H1 (cell line): Measurements from ENCODE around the gene SPR. TPM values are rescaled to one million over a fixed set of nuclear protein-coding genes. Genes with fewer than 3 reads are reported as not detected.

ENCODE experiments used
- CTCF ChIA-PET: fragments of 300-600 bp; sonication (Branson Sonifier 250); formaldehyde crosslinking; loops from one replicate; lab custom pipeline; 2021; ENCODE audit not compliant: partially characterized antibody; lab: Charles Lee
- POLR2A ChIA-PET: fragments of 300-600 bp; sonication (Branson Sonifier 250); formaldehyde crosslinking; loops from one replicate; lab custom pipeline; 2021; ENCODE audit warnings: inconsistent platforms; ENCODE audit not compliant: partially characterized antibody; lab: Charles Lee
- DNase-seq, 2 experiments: peaks; one replicate each; pipeline versions ENCODE4 v3.0.0 to v3.0.0-alpha.2; 2010 to 2022; ENCODE audit warnings: low spot score in 2 of 2, low read depth in 1 of 2, mixed read lengths in 1 of 2
- FAIRE-seq: peaks from 2 replicates; lab custom pipeline; 2011; peaks lifted over from hg19 to GRCh38; lab: Jason Lieb, UNC
- H2AFZ ChIP-seq: 2 replicates; pipeline ENCODE4 v1.8.1; 2012; ENCODE audit warnings: low read length, inconsistent platforms
- H2AK5ac ChIP-seq: 2 replicates; pipeline ENCODE4 v1.6.1; 2013; ENCODE audit warnings: low read depth, low read length
- H2BK120ac ChIP-seq: replicated peaks from 2 replicates; pipeline ENCODE3; 2013; ENCODE audit warnings: low read depth, low read length, inconsistent platforms
- H2BK12ac ChIP-seq: 2 replicates; pipeline ENCODE4 v1.6.1; 2013; ENCODE audit warnings: low read depth, low read length
- H2BK15ac ChIP-seq: 2 replicates; pipeline ENCODE4 v1.6.1; 2013; ENCODE audit warnings: low read length
- H2BK20ac ChIP-seq: 2 replicates; pipeline ENCODE4 v1.6.1; 2013; ENCODE audit warnings: low read length
- H2BK5ac ChIP-seq: 2 replicates; pipeline ENCODE4 v1.6.1; 2013; ENCODE audit warnings: low read depth, low read length
- H3K14ac ChIP-seq: 2 replicates; pipeline ENCODE4 v1.6.1; 2013; ENCODE audit warnings: inconsistent platforms; ENCODE audit not compliant: insufficient read length
- H3K18ac ChIP-seq: 2 replicates; pipeline ENCODE4 v1.6.1; 2013; ENCODE audit warnings: low read length; ENCODE audit errors: extremely low read depth
- H3K23ac ChIP-seq: 2 replicates; pipeline ENCODE4 v1.6.1; 2013; ENCODE audit warnings: inconsistent platforms; ENCODE audit not compliant: insufficient read length
- H3K23me2 ChIP-seq: 2 replicates; pipeline ENCODE4 v1.6.1; 2013; ENCODE audit warnings: low read depth, low read length
- H3K27ac ChIP-seq: 2 replicates; pipeline ENCODE4 v1.6.1; 2011; ENCODE audit warnings: low read depth, low read length, inconsistent platforms
- H3K27me3 ChIP-seq, 4 experiments: replicated peaks in 1 of 4; 1 replicate in 1 of 4; 2 replicates in 3 of 4; pipeline versions ENCODE4 v1.6.1 to v1.8.1; 2011 to 2013; ENCODE audit warnings: low read length in 3 of 4, mild to moderate bottlenecking in 3 of 4, inconsistent platforms in 2 of 4, mixed read lengths in 2 of 4, moderate library complexity in 1 of 4; ENCODE audit not compliant: control insufficient read depth in 3 of 4, insufficient read depth in 3 of 4; ENCODE audit errors: extremely low read depth in 1 of 4
- H3K36me3 ChIP-seq, 4 experiments: 2 replicates each; pipeline versions ENCODE4 v1.6.1 to v1.8.1; 2011 to 2013; ENCODE audit warnings: mild to moderate bottlenecking in 4 of 4, low read length in 3 of 4, moderate library complexity in 2 of 4, control low read depth in 1 of 4, inconsistent platforms in 1 of 4; ENCODE audit not compliant: insufficient read depth in 4 of 4, control insufficient read depth in 2 of 4
- H3K4ac ChIP-seq: replicated peaks from 2 replicates; pipeline ENCODE3; 2013; ENCODE audit warnings: low read length, low read depth, mixed read lengths, inconsistent platforms; ENCODE audit not compliant: insufficient read length
- H3K4me1 ChIP-seq, 4 experiments: replicated peaks in 1 of 4; 1 replicate in 1 of 4; 2 replicates in 3 of 4; pipeline versions ENCODE4 v1.6.1 to v1.8.1; 2011 to 2013; ENCODE audit warnings: low read length in 3 of 4, inconsistent platforms in 2 of 4, mixed read lengths in 1 of 4; ENCODE audit not compliant: insufficient read depth in 4 of 4, control insufficient read depth in 3 of 4
- H3K4me2 ChIP-seq, 2 experiments: 2 replicates each; pipeline versions ENCODE4 v1.6.1 to v1.8.1; 2011 to 2013; ENCODE audit warnings: low read depth in 2 of 2, low read length in 2 of 2, control low read depth in 1 of 2, inconsistent platforms in 1 of 2, mild to moderate bottlenecking in 1 of 2; ENCODE audit not compliant: insufficient read depth in 1 of 2
- H3K4me3 ChIP-seq, 4 experiments: fragments of 200-600, 300-600 bp in 1 of 4; sonication (generic), shearing (Covaris generic), sonication (Bioruptor Twin) in 1 of 4; 2 replicates each; pipeline versions ENCODE4 v1.5.1 to v1.8.1; 2011 to 2016; ENCODE audit warnings: low read length in 4 of 4, low read depth in 3 of 4, control low read depth in 2 of 4, inconsistent platforms in 2 of 4, mild to moderate bottlenecking in 2 of 4, mixed read lengths in 1 of 4, moderate library complexity in 1 of 4; ENCODE audit not compliant: insufficient read depth in 2 of 4; ENCODE audit errors: extremely low read depth in 1 of 4
- H3K56ac ChIP-seq: replicated peaks from 2 replicates; pipeline ENCODE3; 2013; ENCODE audit warnings: low read depth, mild to moderate bottlenecking, mixed read lengths, low read length, inconsistent platforms; ENCODE audit not compliant: insufficient read length
- H3K79me1 ChIP-seq: 2 replicates; pipeline ENCODE4 v1.6.1; 2013; ENCODE audit warnings: low read depth, low read length, control low read depth
- H3K79me2 ChIP-seq, 2 experiments: 2 replicates each; pipeline versions ENCODE4 v1.6.1 to v1.8.1; 2012 to 2013; ENCODE audit warnings: low read length in 2 of 2, mild to moderate bottlenecking in 2 of 2, inconsistent platforms in 1 of 2; ENCODE audit not compliant: insufficient read depth in 2 of 2, control insufficient read depth in 1 of 2
- H3K9ac ChIP-seq, 4 experiments: replicated peaks in 1 of 4; 1 replicate in 1 of 4; 2 replicates in 3 of 4; pipeline versions ENCODE4 v1.6.1 to v1.8.1; 2011 to 2013; ENCODE audit warnings: low read depth in 3 of 4, low read length in 3 of 4, control low read depth in 2 of 4, mild to moderate bottlenecking in 2 of 4, moderate library complexity in 2 of 4, inconsistent platforms in 1 of 4; ENCODE audit errors: extremely low read depth in 1 of 4
- H3K9me3 ChIP-seq, 2 experiments: 2 replicates each; pipeline versions ENCODE4 v1.6.1 to v1.8.1; 2012 to 2013; ENCODE audit warnings: mild to moderate bottlenecking in 2 of 2, moderate library complexity in 2 of 2, control low read depth in 1 of 2, inconsistent platforms in 1 of 2, low read depth in 1 of 2, low read length in 1 of 2, mixed read lengths in 1 of 2; ENCODE audit not compliant: insufficient read depth in 2 of 2
- H4K20me1 ChIP-seq, 2 experiments: replicated peaks in 1 of 2; 2 replicates each; pipeline versions ENCODE3 to v1.8.1; 2011 to 2013; ENCODE audit warnings: inconsistent platforms in 2 of 2, low read length in 2 of 2, mild to moderate bottlenecking in 1 of 2; ENCODE audit not compliant: insufficient read depth in 2 of 2, control insufficient read depth in 1 of 2
- H4K5ac ChIP-seq: 2 replicates; pipeline ENCODE4 v1.6.1; 2013; ENCODE audit warnings: low read length, low read depth, mixed read lengths, inconsistent platforms; ENCODE audit not compliant: insufficient read length
- H4K8ac ChIP-seq: 2 replicates; pipeline ENCODE4 v1.8.0; 2013; ENCODE audit warnings: mild to moderate bottlenecking, moderate library complexity, low read length, inconsistent platforms; ENCODE audit not compliant: insufficient read depth; ENCODE audit errors: extremely low read depth
- H4K91ac ChIP-seq: replicated peaks from 2 replicates; pipeline ENCODE3; 2013; ENCODE audit warnings: low read length, mixed read lengths, inconsistent platforms; ENCODE audit not compliant: insufficient read length
- CEBPB ChIP-seq: IDR thresholded peaks from 2 replicates; pipeline ENCODE4 v1.6.1; 2012; ENCODE audit warnings: low read depth, low read length
- JUND ChIP-seq: IDR thresholded peaks from 2 replicates; pipeline ENCODE4 v1.6.1; 2011; ENCODE audit warnings: mild to moderate bottlenecking, improper control_type of control experiment, low read length
- KDM4A ChIP-seq: IDR thresholded peaks from one replicate; pipeline ENCODE4 v1.7.1; 2012; ENCODE audit warnings: low read depth, mild to moderate bottlenecking, moderate library complexity, low read length, inconsistent platforms; ENCODE audit not compliant: severe bottlenecking
- SUZ12 ChIP-seq: fragments of 200-600 bp; sonication (generic); IDR thresholded peaks from 2 replicates; pipeline ENCODE4 v1.6.1; 2012; ENCODE audit warnings: mild to moderate bottlenecking, inconsistent platforms, low read length, moderate library complexity, mixed read lengths
- TEAD4 ChIP-seq: IDR thresholded peaks from 2 replicates; pipeline ENCODE4 v1.6.1; 2012; ENCODE audit warnings: low read depth, low read length, inconsistent platforms, mixed read lengths
- WGBS, 2 experiments: shearing (Covaris generic) in 1 of 2; methylation state at CpG; one replicate each; pipeline versions ENCODE4 v1.1.6 to v1.1.7; 2013 to 2015; ENCODE audit warnings: low lambda C conversion rate in 2 of 2, mixed read lengths in 2 of 2, inconsistent platforms in 1 of 2, low coverage in 1 of 2, missing lambda C conversion rate in 1 of 2; ENCODE audit not compliant: insufficient replicate concordance in 2 of 2, insufficient coverage in 1 of 2, insufficient read length in 1 of 2; ENCODE audit errors: extremely low coverage in 1 of 2, missing lambda C conversion rate in 1 of 2; 5-methylcytosine and 5-hydroxymethylcytosine counted together
- polyA plus RNA-seq, 7 experiments: library from polyadenylated mRNA; depleted of rRNA in 3 of 7; stranded (reverse) in 5 of 7; unstranded in 2 of 7; fragments of >200 nt in 5 of 7; fragments of 200-250 nt in 2 of 7; gene quantifications; 1 replicate in 5 of 7; 2 replicates in 1 of 7; 4 replicates in 1 of 7; pipeline versions ENCODE4 v1.2.1 to v1.2.3, GENCODE V29; 2011 to 2013; ENCODE audit warnings: missing spikeins in 2 of 7, mixed read lengths in 2 of 7
- total RNA-seq: library from RNA; stranded (reverse); fragmentation: NEBNext Ultra II Directional; extraction: Animal tissue kit (Norgen Biotek cat#: 25700); gene quantifications from 2 replicates; pipeline ENCODE4 v1.2.1, GENCODE V29; 2021

Gene SPR
- total and polyA plus RNA-seq, 2 of the 8 experiments (the other 6 are each of a cell fraction or from before 2014, with no cell fraction given), result 4.5 to 11.5 TPM

GRCh38 chr2:72863046-72863445, 24.2 kb upstream of the SPR start:
- peaks cover 4% of the 10 kb centered on the region; the same call in 1 of the 2 replicates for H3K23me2 ChIP-seq
- no peak overlapping the region for H3K23ac ChIP-seq
- ChIA-PET POLR2A (interaction anchor here (1.2 to 1.7 kb wide), 2 partner anchors 31 to 50 kb away, joined by 3 to 4 read pairs; no protein-coding TSS in a partner anchor), CTCF (interaction anchor here (0.7 to 4.7 kb wide), 24 partner anchors 12 to 1287 kb away, joined by 3 to 24 read pairs (median 6); partner anchors contain the start of gene SPR)
- WGBS, 2 experiments, result 24% methylated on average over 11 of the region's 13 CpGs; no CpG with 5 or more reads in 1 of the 2 experiments
- peaks cover 0 to 3% (median 0%) of the 10 kb centered on the region in 4 experiments; a peak in 1 of 7 replicates for H3K4me1 ChIP-seq
- H2BK5ac ChIP-seq, result peak overlapping the region; percentile 22; the same call in 1 of the 2 replicates
- TF ChIP-seq JUND (no peak), KDM4A (peak; percentile 62), SUZ12 (no peak), TEAD4 (no peak), CEBPB (no peak)
- DNase-seq (peak in 1 of 2 experiments; percentile 74), FAIRE-seq (no peak)
- H3K36me3 ChIP-seq, result no peaks in the 10 kb centered on the region
- peak overlapping the region; percentile 83; the same call in 1 of the 2 replicates for H2BK15ac ChIP-seq
- H3K14ac ChIP-seq, result no peak overlapping the region
- peaks cover 0 to 3% (median 0%) of the 10 kb centered on the region in 4 experiments; a peak in 2 of 7 replicates for H3K27me3 ChIP-seq
- H3K79me2 ChIP-seq, result no peaks in the 10 kb centered on the region
- H3K9ac ChIP-seq, result peak overlapping the region in 2 of 4 experiments; percentile 38 to 39; a peak in 3 of 7 replicates
- H3K27ac ChIP-seq, result no peak overlapping the region
- peak overlapping the region; percentile 95 for H2AFZ ChIP-seq
- no peaks in the 10 kb centered on the region for H3K9me3 ChIP-seq
- peak overlapping the region; percentile 7 to 79 for H3K4me2 ChIP-seq
- no peak overlapping the region for H3K56ac ChIP-seq
- H2BK20ac ChIP-seq, result peak overlapping the region; percentile 36; the same call in 1 of the 2 replicates
- no peak overlapping the region for H2AK5ac ChIP-seq
- H4K8ac ChIP-seq, result peak overlapping the region; percentile 62; the same call in 1 of the 2 replicates
- H4K20me1 ChIP-seq, result no peaks in the 10 kb centered on the region
- peak overlapping the region; percentile 21 to 62 (median 54); a peak in 7 of 8 replicates for H3K4me3 ChIP-seq
- H4K91ac ChIP-seq, result peak overlapping the region; percentile 45
- H3K79me1 ChIP-seq, result no peaks in the 10 kb centered on the region
- peak overlapping the region; percentile 93 for H3K18ac ChIP-seq
- H3K4ac ChIP-seq, result peak overlapping the region; percentile 44
- peak overlapping the region; percentile 35 for H2BK120ac ChIP-seq
- H4K5ac ChIP-seq, result no peak overlapping the region
- peak overlapping the region; percentile 65; the same call in 1 of the 2 replicates for H2BK12ac ChIP-seq
